G401 (cell line): ENCODE results near the gene CALN1. TPM values are rescaled to one million over a fixed set of nuclear protein-coding genes. Genes with fewer than 3 reads are reported as not detected.

Experiments used
- DNase-seq: peaks from one replicate; pipeline ENCODE4 v3.0.0-alpha.2; 2015; ENCODE audit warnings: low spot score
- in situ Hi-C: cut with HindIII; loops from 2 replicates; pipeline ENCODE4 v1.10.0; 2016; ENCODE audit warnings: low sequenced_read_pairs, mixed read lengths
- total RNA-seq: library from RNA; depleted of rRNA; stranded (reverse); fragments of >200 nt; shearing (Covaris generic); gene quantifications from 2 replicates; pipeline ENCODE4 v1.2.3, GENCODE V29; 2014

CALN1 gene
- total RNA-seq, 1 experiment from 2014 or later = not detected

- no peak for DNase-seq
- in situ Hi-C loops = no loop called here
Measured at GRCh38 chr7:71817916-71818315, 594.2 kb downstream of the CALN1 start.

- no peak for DNase-seq
- in situ Hi-C loops = no loop called here
Measured at GRCh38 chr7:71808115-71808514, 604.0 kb downstream of the CALN1 start.

- in situ Hi-C loops = no loop called here
- no peak for DNase-seq
Measured at GRCh38 chr7:71804256-71804655, 607.9 kb downstream of the CALN1 start.

GRCh38 chr7:71801976-71802375 is 610.2 kb downstream of the CALN1 start:
- in situ Hi-C loops = no loop called here
- no peak for DNase-seq

GRCh38 chr7:71800321-71800720 is 611.8 kb downstream of the CALN1 start:
- no peak for DNase-seq
- in situ Hi-C loops = no loop called here

GRCh38 chr7:71795410-71795809 is 616.7 kb downstream of the CALN1 start:
- in situ Hi-C loops = no loop called here
- DNase-seq = no peak

- in situ Hi-C loops = no loop called here
- DNase-seq = no peak
Measured at GRCh38 chr7:71793251-71793650, 618.9 kb downstream of the CALN1 start.

GRCh38 chr7:71787513-71787912 is 624.6 kb downstream of the CALN1 start:
- no peak for DNase-seq
- in situ Hi-C loops = no loop called here

GRCh38 chr7:71785216-71785615 is 626.9 kb downstream of the CALN1 start:
- in situ Hi-C loops = no loop called here
- no peak for DNase-seq

GRCh38 chr7:71784781-71785180 is 627.4 kb downstream of the CALN1 start:
- in situ Hi-C loops = no loop called here
- DNase-seq = no peak

GRCh38 chr7:71784180-71784579 is 628.0 kb downstream of the CALN1 start:
- in situ Hi-C loops = no loop called here
- DNase-seq = no peak

GRCh38 chr7:71783779-71784178 is 628.4 kb downstream of the CALN1 start:
- in situ Hi-C loops = no loop called here
- no peak for DNase-seq

GRCh38 chr7:71782051-71782450 is 630.1 kb downstream of the CALN1 start:
- in situ Hi-C loops = no loop called here
- DNase-seq = no peak

- no peak for DNase-seq
Measured at GRCh38 chr7:71780282-71780681, 631.9 kb downstream of the CALN1 start.

GRCh38 chr7:71777278-71777677 is 634.9 kb downstream of the CALN1 start:
- in situ Hi-C loops = no loop called here
- DNase-seq = no peak

More at GRCh38 chr7:71780282-71780681, 631.9 kb downstream of the CALN1 start:
- in situ Hi-C loops = no loop called here

GRCh38 chr7:71776726-71777125 is 635.4 kb downstream of the CALN1 start:
- in situ Hi-C loops = no loop called here
- DNase-seq = no peak

- DNase-seq = no peak
- in situ Hi-C loops = no loop called here
Measured at GRCh38 chr7:71775648-71776047, 636.5 kb downstream of the CALN1 start.

GRCh38 chr7:71772779-71773178 is 639.4 kb downstream of the CALN1 start:
- in situ Hi-C loops = no loop called here
- DNase-seq = no peak

- no peak for DNase-seq
- in situ Hi-C loops = no loop called here
Measured at GRCh38 chr7:71770269-71770907, 641.8 kb downstream of the CALN1 start.

GRCh38 chr7:71769326-71769725 is 642.8 kb downstream of the CALN1 start:
- no peak for DNase-seq
- in situ Hi-C loops = no loop called here

- in situ Hi-C loops = no loop called here
- no peak for DNase-seq
Measured at GRCh38 chr7:71768450-71768849, 643.7 kb downstream of the CALN1 start.

- DNase-seq = no peak
- in situ Hi-C loops = no loop called here
Measured at GRCh38 chr7:71766016-71766415, 646.1 kb downstream of the CALN1 start.
